ENCODE measurements around the gene VTN. TPM values are rescaled to one million over a fixed set of nuclear protein-coding genes. Genes with fewer than 3 reads are reported as not detected.

VTN gene
- polyA plus RNA-seq, 2 of the 4 experiments (the other 2 are of a cell fraction), result 10.2 to 25.5 TPM

DNA sequence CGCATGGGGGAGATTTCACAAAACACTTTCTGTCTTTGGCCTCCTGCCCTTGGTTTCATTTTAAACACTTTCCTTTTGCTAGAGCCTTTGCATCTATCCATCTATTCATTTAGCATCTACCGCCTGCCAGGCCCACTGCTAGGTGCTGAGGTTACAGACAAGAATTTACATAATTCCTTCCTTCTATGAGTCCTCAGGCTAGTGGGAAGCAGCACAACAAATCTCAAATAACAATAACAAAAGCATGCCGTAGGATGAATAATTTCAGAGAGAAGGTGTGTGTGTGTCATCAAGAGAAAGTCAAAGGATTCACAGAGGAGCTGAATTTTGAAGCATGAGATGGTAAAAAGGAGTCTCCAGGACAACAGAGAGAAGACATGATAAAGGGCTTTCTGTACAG, 42.0 kb upstream of the VTN start:
- no peak for FAIRE-seq
- 79% methylated on average over 3 of the region's 3 CpGs for WGBS (ENCODE audit: missing lambda C conversion rate)
- no peaks in the 10 kb centered on the region for H3K4me1 ChIP-seq
- H3K4me2 ChIP-seq, result no peak overlapping the region
- ChIA-PET POLR2A (no interaction called here), CTCF (interaction anchor here (1.3 kb wide), 1 partner anchor 128 kb away, joined by 3 read pairs; no protein-coding TSS in a partner anchor)
- no peak for DNase-seq (ENCODE audit: low read depth in 1 of 2, low spot score in 1 of 2)
- H3K4me3 ChIP-seq, result no peak overlapping the region
- no peak overlapping the region for H3K27ac ChIP-seq
- H3K9me3 ChIP-seq, result no peaks in the 10 kb centered on the region
- no peak for ATAC-seq
- TF ChIP-seq TFCP2L1 (CRISPR knock-in tag; IDR thresholded peaks at IDR 0.05) (no peak), TP53 (CRISPR knock-in tag; IDR thresholded peaks at IDR 0.05) (no peak), MYC (IDR thresholded peaks at IDR 0.05; ENCODE audit: borderline replicate concordance, low read length) (no peak), JUN (IDR thresholded peaks at IDR 0.05) (no peak), HOXB5 (CRISPR knock-in tag; IDR thresholded peaks at IDR 0.05) (no peak)
- TF ChIP-seq, protein P1, sequence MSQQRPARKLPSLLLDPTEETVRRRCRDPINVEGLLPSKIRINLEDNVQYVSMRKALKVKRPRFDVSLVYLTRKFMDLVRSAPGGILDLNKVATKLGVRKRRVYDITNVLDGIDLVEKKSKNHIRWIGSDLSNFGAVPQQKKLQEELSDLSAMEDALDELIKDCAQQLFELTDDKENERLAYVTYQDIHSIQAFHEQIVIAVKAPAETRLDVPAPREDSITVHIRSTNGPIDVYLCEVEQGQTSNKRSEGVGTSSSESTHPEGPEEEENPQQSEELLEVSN (IDR thresholded peaks at IDR 0.05; ENCODE audit: borderline replicate concordance, low read depth), result no peak
- TF ChIP-seq, protein P2, sequence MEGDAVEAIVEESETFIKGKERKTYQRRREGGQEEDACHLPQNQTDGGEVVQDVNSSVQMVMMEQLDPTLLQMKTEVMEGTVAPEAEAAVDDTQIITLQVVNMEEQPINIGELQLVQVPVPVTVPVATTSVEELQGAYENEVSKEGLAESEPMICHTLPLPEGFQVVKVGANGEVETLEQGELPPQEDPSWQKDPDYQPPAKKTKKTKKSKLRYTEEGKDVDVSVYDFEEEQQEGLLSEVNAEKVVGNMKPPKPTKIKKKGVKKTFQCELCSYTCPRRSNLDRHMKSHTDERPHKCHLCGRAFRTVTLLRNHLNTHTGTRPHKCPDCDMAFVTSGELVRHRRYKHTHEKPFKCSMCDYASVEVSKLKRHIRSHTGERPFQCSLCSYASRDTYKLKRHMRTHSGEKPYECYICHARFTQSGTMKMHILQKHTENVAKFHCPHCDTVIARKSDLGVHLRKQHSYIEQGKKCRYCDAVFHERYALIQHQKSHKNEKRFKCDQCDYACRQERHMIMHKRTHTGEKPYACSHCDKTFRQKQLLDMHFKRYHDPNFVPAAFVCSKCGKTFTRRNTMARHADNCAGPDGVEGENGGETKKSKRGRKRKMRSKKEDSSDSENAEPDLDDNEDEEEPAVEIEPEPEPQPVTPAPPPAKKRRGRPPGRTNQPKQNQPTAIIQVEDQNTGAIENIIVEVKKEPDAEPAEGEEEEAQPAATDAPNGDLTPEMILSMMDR (IDR thresholded peaks at IDR 0.05), result no peak
- TF ChIP-seq, protein P3, sequence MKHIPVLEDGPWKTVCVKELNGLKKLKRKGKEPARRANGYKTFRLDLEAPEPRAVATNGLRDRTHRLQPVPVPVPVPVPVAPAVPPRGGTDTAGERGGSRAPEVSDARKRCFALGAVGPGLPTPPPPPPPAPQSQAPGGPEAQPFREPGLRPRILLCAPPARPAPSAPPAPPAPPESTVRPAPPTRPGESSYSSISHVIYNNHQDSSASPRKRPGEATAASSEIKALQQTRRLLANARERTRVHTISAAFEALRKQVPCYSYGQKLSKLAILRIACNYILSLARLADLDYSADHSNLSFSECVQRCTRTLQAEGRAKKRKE (CRISPR knock-in tag; IDR thresholded peaks at IDR 0.05; ENCODE audit: low read depth), result no peak
- TF ChIP-seq, protein P4, sequence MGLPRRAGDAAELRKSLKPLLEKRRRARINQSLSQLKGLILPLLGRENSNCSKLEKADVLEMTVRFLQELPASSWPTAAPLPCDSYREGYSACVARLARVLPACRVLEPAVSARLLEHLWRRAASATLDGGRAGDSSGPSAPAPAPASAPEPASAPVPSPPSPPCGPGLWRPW (IDR thresholded peaks at IDR 0.05), result no peak

DNA sequence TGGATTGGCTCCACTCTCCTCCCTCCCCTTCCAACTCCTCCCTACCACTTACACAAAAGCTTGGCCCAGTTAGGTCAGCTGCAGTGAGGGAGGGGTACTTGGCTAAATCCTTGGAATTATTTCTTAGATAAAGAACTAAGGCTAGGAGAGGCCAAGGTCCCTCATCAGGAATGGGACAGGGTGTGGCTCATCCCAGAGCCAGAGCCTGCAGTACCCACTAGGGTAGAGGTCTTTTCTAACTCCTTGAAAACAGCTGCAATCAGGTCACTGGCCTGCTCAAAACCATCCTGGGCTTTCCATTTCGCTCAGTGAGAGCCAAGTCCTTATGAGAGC, 37.8 kb upstream of the VTN start:
- 79% methylated on average over 1 of the region's 1 CpG for WGBS (ENCODE audit: missing lambda C conversion rate)
- TF ChIP-seq HOXB5 (CRISPR knock-in tag; IDR thresholded peaks at IDR 0.05), result no peak
- TF ChIP-seq KDM1A (IDR thresholded peaks at IDR 0.05; ENCODE audit: low read depth), result no peak
- TF ChIP-seq ZNF302 (CRISPR knock-in tag; IDR thresholded peaks at IDR 0.05), result no peak
- no peak for TF ChIP-seq KDM5A (IDR thresholded peaks at IDR 0.05)
- no peak for TF ChIP-seq MYC (IDR thresholded peaks at IDR 0.05; ENCODE audit: borderline replicate concordance, low read length)
- no peak for TF ChIP-seq SREBF2 (IDR thresholded peaks at IDR 0.05)
- TF ChIP-seq PHF8 (IDR thresholded peaks at IDR 0.05; ENCODE audit: borderline replicate concordance, low read depth), result no peak
- TF ChIP-seq SMC3 (IDR thresholded peaks at IDR 0.05), result no peak
- no peak for TF ChIP-seq FOSB (CRISPR knock-in tag; IDR thresholded peaks at IDR 0.05)
- TF ChIP-seq TFCP2L1 (CRISPR knock-in tag; IDR thresholded peaks at IDR 0.05), result no peak
- no peak for TF ChIP-seq JUNB (IDR thresholded peaks at IDR 0.05)
- no peak for TF ChIP-seq MAZ (IDR thresholded peaks at IDR 0.05; ENCODE audit: borderline replicate concordance, low read depth, low read length)
- no peak for TF ChIP-seq CBX2 (IDR thresholded peaks at IDR 0.05; ENCODE audit: borderline replicate concordance, low read depth)
- TF ChIP-seq, protein P5, sequence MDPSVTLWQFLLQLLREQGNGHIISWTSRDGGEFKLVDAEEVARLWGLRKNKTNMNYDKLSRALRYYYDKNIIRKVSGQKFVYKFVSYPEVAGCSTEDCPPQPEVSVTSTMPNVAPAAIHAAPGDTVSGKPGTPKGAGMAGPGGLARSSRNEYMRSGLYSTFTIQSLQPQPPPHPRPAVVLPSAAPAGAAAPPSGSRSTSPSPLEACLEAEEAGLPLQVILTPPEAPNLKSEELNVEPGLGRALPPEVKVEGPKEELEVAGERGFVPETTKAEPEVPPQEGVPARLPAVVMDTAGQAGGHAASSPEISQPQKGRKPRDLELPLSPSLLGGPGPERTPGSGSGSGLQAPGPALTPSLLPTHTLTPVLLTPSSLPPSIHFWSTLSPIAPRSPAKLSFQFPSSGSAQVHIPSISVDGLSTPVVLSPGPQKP (IDR thresholded peaks at IDR 0.05; ENCODE audit: low read depth, low read length), result no peak
- TF ChIP-seq CHD2 (IDR thresholded peaks at IDR 0.05; ENCODE audit: low read length, partially characterized antibody), result no peak
- no peak for TF ChIP-seq HDAC2 (IDR thresholded peaks at IDR 0.05)
- TF ChIP-seq, protein P6, sequence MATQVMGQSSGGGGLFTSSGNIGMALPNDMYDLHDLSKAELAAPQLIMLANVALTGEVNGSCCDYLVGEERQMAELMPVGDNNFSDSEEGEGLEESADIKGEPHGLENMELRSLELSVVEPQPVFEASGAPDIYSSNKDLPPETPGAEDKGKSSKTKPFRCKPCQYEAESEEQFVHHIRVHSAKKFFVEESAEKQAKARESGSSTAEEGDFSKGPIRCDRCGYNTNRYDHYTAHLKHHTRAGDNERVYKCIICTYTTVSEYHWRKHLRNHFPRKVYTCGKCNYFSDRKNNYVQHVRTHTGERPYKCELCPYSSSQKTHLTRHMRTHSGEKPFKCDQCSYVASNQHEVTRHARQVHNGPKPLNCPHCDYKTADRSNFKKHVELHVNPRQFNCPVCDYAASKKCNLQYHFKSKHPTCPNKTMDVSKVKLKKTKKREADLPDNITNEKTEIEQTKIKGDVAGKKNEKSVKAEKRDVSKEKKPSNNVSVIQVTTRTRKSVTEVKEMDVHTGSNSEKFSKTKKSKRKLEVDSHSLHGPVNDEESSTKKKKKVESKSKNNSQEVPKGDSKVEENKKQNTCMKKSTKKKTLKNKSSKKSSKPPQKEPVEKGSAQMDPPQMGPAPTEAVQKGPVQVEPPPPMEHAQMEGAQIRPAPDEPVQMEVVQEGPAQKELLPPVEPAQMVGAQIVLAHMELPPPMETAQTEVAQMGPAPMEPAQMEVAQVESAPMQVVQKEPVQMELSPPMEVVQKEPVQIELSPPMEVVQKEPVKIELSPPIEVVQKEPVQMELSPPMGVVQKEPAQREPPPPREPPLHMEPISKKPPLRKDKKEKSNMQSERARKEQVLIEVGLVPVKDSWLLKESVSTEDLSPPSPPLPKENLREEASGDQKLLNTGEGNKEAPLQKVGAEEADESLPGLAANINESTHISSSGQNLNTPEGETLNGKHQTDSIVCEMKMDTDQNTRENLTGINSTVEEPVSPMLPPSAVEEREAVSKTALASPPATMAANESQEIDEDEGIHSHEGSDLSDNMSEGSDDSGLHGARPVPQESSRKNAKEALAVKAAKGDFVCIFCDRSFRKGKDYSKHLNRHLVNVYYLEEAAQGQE (IDR thresholded peaks at IDR 0.05), result no peak
- Histone ChIP-seq H3K27ac (no peak overlapping the region), H3K4me2 (no peak overlapping the region), H3K9me3 (no peaks in the 10 kb centered on the region), H3K4me1 (peaks cover 15% of the 10 kb centered on the region), H3K4me3 (no peak overlapping the region)
- POLR2A ChIA-PET, result no interaction called here
- no peak for ATAC-seq
- no peak for DNase-seq (ENCODE audit: low read depth in 1 of 2, low spot score in 1 of 2)
- no peak for FAIRE-seq
- CTCF ChIA-PET, result interaction anchor here (0.6 to 5.6 kb wide), 4 partner anchors 8 to 37 kb away, joined by 3 to 53 read pairs (median 4); partner anchors contain the start of genes SARM1 and VTN

Data from A549 (cell line).